Activated CD4-positive, alpha-beta T cell treated with anti-CD3 and anti-CD28 coated beads for 48 hours (primary cell): Measurements from ENCODE around the gene ARL16.

Experiments
- DNase-seq: peaks from one replicate; pipeline ENCODE4 v3.0.0-alpha.2; 2020

The ARL16 gene

GRCh38 chr17:81641825-81642489, 41.6 kb downstream of the ARL16 start:
- DNase-seq = no peak

GRCh38 chr17:81640011-81640410, 43.6 kb downstream of the ARL16 start:
- no peak for DNase-seq

GRCh38 chr17:81638683-81639082, 44.9 kb downstream of the ARL16 start:
- DNase-seq = no peak

GRCh38 chr17:81636505-81637288, 46.9 kb downstream of the ARL16 start, which contains the start of the genes NPLOC4 and TSPAN10:
Gene NPLOC4 (minus strand): TSS chr17:81637112. CDS start chr17:81636930, 182 bp downstream.
Gene TSPAN10 (plus strand): TSS chr17:81637196. CDS start chr17:81642413, 5,217 bp downstream.
- DNase-seq = peak; percentile 91

DNA sequence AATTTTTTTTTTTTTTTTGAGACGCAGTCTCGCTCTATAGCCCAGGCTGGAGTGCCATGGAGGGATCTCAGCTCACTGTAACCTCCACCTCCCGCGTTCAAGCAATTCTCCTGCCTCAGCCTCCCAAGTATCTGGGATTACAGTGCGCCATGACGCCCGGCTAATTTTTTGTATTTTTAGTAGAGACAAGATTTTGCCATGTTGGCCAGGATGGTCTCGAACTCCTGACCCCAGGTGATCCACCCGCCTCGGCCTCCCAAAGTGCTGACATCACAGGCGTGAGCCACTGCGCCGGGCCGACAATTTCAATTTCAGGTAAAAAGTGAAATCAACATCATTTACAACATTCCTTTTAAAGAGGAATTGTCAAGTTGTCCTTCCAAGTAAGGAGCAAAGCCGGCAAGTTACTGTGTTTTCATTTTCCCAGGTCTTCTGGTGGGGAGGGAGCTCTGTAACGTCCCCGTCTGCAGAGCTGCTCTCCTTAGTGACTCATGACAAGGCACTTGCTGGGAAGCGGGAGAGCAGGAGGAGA, 47.6 kb downstream of the ARL16 start:
- DNase-seq = no peak

DNA sequence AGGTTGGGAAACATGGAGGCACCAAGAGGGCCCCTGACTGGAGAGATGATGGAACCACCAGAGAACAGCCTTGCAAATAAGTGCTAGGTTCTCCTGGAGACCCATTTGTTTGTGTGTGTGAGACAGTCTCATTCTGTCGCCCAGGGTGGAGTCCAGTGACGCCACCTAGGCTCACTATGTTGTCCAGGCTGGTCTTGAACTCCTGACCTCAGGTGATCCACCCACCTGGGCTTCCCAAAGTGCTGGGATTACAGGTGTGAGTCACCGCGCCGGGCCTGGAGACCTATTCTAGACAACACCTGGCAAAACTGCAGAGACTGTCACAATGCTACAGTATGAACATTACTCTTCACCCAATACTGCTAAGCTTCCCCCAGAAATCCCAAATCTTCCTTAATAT, 48.2 kb downstream of the ARL16 start:
- DNase-seq = no peak

GRCh38 chr17:81631482-81631881, 52.1 kb downstream of the ARL16 start:
- no peak for DNase-seq
